GM19372 (cell line): Measurements from ENCODE around the gene TRAPPC5.

Source experiments
- ATAC-seq: cut with Tn5 transposase; IDR thresholded peaks from one replicate; pipeline ENCODE4 v1.9.1; 2021; ENCODE audit warnings: mild to moderate bottlenecking, low read depth, moderate library complexity; ENCODE audit not compliant: unreplicated experiment

The TRAPPC5 gene

GRCh38 chr19:7645656-7646425, 34.8 kb upstream of the TRAPPC5 start:
- no peak for ATAC-seq

- ATAC-seq = no peak
Observed at GRCh38 chr19:7646426-7646700, 34.3 kb upstream of the TRAPPC5 start.

DNA sequence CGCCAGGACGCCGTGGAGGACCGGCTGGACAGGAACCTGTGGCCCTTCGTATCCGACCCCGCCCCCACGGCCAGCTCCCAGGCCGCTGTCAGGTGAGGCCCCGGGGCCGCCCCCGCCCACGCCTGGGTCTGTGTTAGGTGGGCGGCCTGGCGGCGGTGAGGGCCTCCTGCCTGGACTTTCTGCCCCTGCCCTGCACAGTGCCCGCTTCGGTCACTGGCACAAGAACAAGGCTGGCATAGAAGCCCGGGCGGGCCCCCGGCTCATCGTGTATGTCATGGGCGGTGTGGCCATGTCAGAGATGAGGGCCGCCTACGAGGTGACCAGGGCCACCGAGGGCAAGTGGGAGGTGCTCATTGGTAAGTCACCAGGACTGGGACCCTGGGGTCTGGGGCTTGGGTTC, 33.5 kb upstream of the TRAPPC5 start:
- ATAC-seq = no peak

GRCh38 chr19:7648265-7649014, 32.2 kb upstream of the TRAPPC5 start:
- ATAC-seq = no peak

DNA sequence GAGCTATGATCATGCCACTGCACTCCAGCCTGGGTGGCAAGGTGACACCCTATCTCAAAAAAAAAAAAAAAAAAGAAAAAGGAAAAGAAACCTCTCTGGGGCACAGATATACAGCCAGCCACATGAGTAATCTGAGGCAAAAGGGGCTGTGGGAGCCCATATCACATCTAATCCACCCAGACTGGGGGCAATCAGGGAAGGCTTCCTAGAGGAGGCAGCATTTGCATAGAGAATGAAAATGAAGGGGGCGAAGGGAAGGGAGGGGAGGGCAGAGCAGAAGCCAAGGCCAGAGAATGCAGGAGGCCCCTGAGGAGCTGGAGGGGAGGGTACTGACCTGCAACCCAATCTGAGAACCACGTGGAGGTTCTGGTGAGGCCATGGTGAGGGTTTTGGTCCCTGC, 30.5 kb upstream of the TRAPPC5 start:
- ATAC-seq = no peak

- ATAC-seq = no peak
Observed at GRCh38 chr19:7652061-7652641, 28.5 kb upstream of the TRAPPC5 start.

GRCh38 chr19:7654401-7654800, 26.2 kb upstream of the TRAPPC5 start:
- ATAC-seq = no peak

DNA sequence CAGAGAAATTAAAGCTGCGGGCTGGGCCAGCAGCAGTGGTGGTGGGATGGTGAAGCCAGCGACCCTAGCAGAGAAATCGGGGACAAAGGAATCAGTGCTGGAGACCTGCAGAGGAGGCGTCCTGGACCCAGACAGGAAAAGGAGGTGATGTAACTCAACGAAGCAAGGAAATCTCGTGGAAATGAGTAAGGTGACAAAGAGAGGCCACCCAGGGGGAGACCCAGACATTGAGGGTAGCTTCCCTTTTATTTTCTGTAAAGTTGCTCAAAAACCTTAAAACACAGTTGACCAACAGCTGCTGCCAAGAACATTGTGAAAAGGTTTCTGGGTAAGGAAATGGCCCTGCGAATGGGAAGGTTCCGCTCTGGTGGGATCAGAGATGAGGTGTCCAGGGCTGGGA, 25.1 kb upstream of the TRAPPC5 start:
- no peak for ATAC-seq

GRCh38 chr19:7657131-7657751, 23.4 kb upstream of the TRAPPC5 start:
- no peak for ATAC-seq

DNA sequence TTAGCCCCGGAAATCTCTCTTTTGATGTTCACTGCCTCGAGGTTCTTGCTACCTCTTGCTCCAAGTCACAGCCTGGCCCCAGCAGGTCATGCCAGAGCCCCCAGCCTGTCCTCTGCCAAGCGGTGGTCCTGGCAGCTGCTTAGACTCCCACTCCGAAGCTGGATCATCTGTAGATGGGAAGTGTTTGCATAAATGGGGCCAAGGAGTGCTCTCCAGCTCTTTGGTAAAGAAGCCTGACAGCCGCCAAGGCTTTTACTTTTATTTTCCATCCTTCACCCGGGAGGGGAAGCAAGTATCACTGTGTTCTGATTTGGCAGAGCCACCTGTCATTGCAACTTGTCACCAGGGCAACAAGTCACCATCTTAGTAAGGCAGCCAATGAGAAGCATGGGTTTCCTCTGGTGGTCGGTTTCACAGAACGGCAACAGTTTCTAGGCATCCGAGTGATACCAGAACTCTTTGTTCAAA, 22.4 kb upstream of the TRAPPC5 start:
- ATAC-seq = no peak

DNA sequence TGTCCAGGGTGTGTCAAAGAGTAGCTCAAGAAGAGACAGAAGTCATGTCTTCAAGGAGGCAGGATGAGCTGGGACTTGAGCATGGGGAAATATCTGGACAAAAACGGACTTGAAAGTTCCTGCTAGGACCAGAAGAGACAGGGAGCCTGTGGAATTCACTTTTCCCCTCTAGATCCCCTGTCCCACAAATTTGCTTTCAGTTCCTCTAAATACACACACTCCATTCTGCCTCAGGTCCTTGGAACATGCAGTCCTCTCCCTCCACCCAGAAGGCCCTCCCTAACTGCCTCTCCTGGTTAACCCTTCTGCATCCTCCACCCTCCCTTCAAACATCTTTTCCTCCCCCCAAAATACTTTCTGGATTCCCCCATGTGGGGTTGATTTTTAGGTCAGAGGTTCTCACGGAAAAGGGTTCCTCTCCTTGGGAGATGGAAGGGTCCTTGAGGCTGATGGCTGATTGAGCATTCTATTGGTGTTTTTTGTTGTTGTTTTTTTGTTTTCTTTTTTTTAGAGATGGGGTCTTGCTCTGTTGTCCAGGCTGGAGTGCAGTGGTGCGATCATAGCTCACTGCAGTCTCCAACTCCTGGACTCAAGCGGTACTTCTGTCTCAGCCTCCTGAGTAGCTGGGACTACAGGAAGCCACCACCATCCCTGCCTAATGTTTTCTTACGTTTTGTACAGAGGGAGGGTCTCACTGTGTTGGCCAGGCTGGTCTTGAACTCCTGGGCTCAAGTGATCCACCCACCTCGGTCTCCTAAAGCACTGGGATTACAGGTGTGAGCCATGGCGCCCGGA, 18.7 kb upstream of the TRAPPC5 start:
- no peak for ATAC-seq

DNA sequence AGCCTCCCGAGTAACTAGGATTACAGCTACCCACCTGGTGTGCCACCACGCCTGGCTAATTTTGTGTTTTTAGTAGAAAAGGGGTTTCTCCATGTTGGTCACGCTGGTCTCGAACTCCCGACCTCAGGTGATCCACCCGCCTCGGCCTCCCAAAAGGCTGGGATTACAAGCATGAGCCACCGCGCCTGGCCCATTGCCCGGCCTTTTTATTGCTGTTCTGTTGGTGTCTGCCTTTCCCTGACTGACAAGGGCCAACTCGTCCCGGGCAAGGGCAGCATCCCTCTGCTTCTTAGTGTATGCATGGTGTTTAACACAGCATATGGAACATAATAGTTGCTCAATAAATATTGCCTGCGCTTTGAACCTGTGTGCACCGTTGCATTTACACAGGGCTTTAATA, 18.0 kb upstream of the TRAPPC5 start:
- no peak for ATAC-seq

GRCh38 chr19:7663706-7664105, 16.9 kb upstream of the TRAPPC5 start:
- no peak for ATAC-seq

DNA sequence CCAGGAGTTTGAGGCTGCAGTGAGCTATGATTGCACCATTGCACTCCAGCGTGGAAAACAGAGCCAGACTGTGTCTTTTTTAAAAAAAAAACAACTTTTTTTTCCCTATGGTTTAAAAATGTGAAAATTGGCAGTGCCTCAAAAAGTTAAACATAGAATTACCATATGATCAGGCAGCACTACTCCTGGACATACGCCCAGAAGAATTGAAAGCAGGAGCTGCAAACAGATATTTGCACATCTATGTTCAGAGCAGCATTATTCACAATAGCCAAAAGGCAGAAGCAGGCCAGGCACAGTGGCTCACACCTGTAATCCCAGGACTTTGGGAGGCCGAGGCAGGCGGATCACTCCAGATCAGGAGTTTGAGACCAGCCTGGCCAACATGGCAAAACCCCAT, 15.6 kb upstream of the TRAPPC5 start:
- no peak for ATAC-seq

DNA sequence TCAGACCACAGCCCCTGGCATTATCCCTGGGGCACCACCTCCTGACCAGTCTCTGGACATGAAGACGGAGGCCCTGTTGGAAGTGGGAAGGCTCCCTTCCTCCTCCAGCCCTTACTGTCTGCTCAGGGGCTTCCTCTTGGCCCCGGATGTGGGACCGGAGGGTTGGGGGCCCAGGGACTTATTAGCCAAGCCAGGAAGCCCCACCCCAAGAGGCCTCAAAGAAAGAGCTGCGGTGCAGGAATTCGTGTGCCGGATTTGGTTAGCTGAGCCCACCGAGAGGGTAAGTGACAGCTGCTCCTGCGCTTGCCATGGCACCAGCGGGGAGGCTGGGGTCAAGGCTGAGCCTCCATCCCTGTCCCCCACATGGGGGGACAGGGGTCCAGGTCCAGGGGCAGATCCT, 11.8 kb upstream of the TRAPPC5 start, which contains the start of gene RETN:
Gene RETN, plus strand, starts transcription at position 208 of the 400 bp plus-strand sequence. CDS start 278 bp downstream, outside the sequence.
- no peak for ATAC-seq

GRCh38 chr19:7669641-7670040, 11.0 kb upstream of the TRAPPC5 start:
- ATAC-seq = no peak

DNA sequence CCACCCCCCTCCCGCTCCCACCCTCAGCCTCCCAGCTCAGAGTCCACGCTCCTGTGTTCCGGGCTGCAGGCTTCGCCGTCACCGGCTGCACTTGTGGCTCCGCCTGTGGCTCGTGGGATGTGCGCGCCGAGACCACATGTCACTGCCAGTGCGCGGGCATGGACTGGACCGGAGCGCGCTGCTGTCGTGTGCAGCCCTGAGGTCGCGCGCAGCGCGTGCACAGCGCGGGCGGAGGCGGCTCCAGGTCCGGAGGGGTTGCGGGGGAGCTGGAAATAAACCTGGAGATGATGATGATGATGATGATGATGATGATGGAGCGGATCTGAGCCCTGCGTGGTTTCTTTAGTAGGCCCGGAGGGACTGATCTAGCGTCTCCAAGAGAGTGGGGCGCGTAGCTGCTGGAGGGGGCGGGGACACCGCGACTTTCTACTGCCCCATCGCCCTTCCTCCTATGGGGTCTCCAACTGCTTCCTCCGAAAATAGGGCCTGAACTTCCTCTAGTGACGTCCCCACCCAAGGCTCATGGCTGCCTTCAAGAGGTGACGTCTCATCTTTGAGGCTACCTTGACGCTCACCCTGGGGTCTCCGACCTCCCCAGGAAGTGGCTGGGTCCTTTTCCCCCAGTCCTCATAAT, 10.4 kb upstream of the TRAPPC5 start:
- ATAC-seq = no peak

DNA sequence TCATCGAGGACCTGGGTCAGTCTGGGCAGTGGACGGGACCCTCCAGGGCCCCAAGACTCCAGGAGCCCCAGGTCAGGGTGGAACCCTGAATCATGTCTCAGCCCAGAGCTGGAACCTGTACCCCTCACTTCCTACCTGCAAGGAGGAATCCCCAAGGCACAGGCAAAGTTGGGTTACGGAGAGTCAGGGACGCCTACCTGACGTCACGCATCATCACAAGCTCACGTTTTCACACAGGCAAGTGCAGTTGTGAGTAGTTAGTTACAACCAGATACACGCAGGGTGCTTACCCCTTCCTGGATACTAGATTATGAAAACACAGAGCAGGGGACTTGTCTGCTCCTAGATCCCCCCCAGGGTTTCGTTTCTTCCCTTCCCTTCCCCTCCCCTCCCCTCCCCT, 9.8 kb upstream of the TRAPPC5 start:
- no peak for ATAC-seq

GRCh38 chr19:7672522-7672921, 8.1 kb upstream of the TRAPPC5 start:
- ATAC-seq = no peak
